Stomach (tissue), 4 donors: Measurements from ENCODE around the gene ATG9B.

ENCODE experiments used
- CTCF ChIP-seq, 7 experiments: fragments of 450-650 bp in 4 of 7; fragments of 200-600 bp in 3 of 7; sonication (generic) in 3 of 7; IDR thresholded peaks; one replicate each; pipeline ENCODE4 v1.5.1; 2016 to 2019; ENCODE audit warnings: antibody characterized with exemption in 7 of 7, control low read depth in 2 of 7, mild to moderate bottlenecking in 1 of 7
- POLR2A ChIP-seq, 4 donors: fragments of 450-650 bp; IDR thresholded peaks; one replicate each; pipeline ENCODE4 v1.6.1; 2016; ENCODE audit warnings: antibody characterized with exemption in 4 of 4, control low read depth in 2 of 4, mild to moderate bottlenecking in 1 of 4, moderate library complexity in 1 of 4
- POLR2AphosphoS5 ChIP-seq, 3 donors: sonication (generic); formaldehyde crosslinking; IDR thresholded peaks; one replicate each; pipeline ENCODE4 v1.6.1; 2016; ENCODE audit warnings: antibody characterized with exemption in 3 of 3

GRCh38 chr7:151038951-151039849 lies 14.9 kb upstream of the ATG9B start:
- TF ChIP-seq CTCF (IDR thresholded peaks at IDR 0.05) (no peak), POLR2A (IDR thresholded peaks at IDR 0.05) (no peak), POLR2AphosphoS5 (IDR thresholded peaks at IDR 0.05) (peak in 2 of 3 donors; percentile 22 to 59)
